Glutamatergic neuron (in vitro differentiated cells): ENCODE results near the gene MTARC1. TPM values are rescaled to one million over a fixed set of nuclear protein-coding genes. Genes with fewer than 3 reads are reported as not detected.

Source experiments
- DNase-seq: peaks from one replicate; pipeline ENCODE4 v3.0.0; 2022
- H3K27ac Mint-ChIP-seq: one replicate; pipeline ENCODE4 v1.8.0; 2020; ENCODE audit warnings: mild to moderate bottlenecking, mixed read lengths, inconsistent platforms; ENCODE audit not compliant: unreplicated experiment
- H3K27me3 Mint-ChIP-seq: one replicate; pipeline ENCODE4 v1.8.0; 2020; ENCODE audit warnings: mild to moderate bottlenecking, moderate library complexity, mixed read lengths, inconsistent platforms; ENCODE audit not compliant: unreplicated experiment
- H3K36me3 Mint-ChIP-seq: one replicate; pipeline ENCODE4 v1.8.0; 2020; ENCODE audit warnings: mild to moderate bottlenecking, mixed read lengths, inconsistent platforms; ENCODE audit not compliant: unreplicated experiment
- H3K4me1 Mint-ChIP-seq: one replicate; pipeline ENCODE4 v1.8.0; 2020; ENCODE audit warnings: mild to moderate bottlenecking, low read depth, mixed read lengths, inconsistent platforms; ENCODE audit not compliant: unreplicated experiment
- H3K4me3 Mint-ChIP-seq: one replicate; pipeline ENCODE4 v1.8.0; 2020; ENCODE audit warnings: mild to moderate bottlenecking, mixed read lengths, inconsistent platforms; ENCODE audit not compliant: unreplicated experiment
- H3K9me3 Mint-ChIP-seq: one replicate; pipeline ENCODE4 v1.8.0; 2020; ENCODE audit warnings: mild to moderate bottlenecking, moderate library complexity, mixed read lengths, inconsistent platforms; ENCODE audit not compliant: unreplicated experiment
- CTCF ChIP-seq: fragments of 200-600 bp; sonication (generic); IDR thresholded peaks from one replicate; pipeline ENCODE4 v1.5.0; 2021; ENCODE audit not compliant: partially characterized antibody, unreplicated experiment
- total RNA-seq: library from RNA; stranded (reverse); fragmentation: NEBNext Ultra II Directional; extraction: Animal tissue kit (Norgen Biotek cat#: 25700); gene quantifications from one replicate; pipeline ENCODE4 v1.2.1, GENCODE V29; 2021; ENCODE audit not compliant: unreplicated experiment

MTARC1 gene
- total RNA-seq, 1 donor from 2014 or later: 22.0 TPM

- Mint-ChIP-seq H3K27ac (no peak overlapping the region), H3K27me3 (no peaks in the 10 kb centered on the region)
Measured at GRCh38 chr1:220769205-220769604, 17.5 kb upstream of the MTARC1 start.

GRCh38 chr1:220770245-220770913, 16.3 kb upstream of the MTARC1 start:
- no peak for DNase-seq
- peaks cover 2% of the 10 kb centered on the region for H3K9me3 Mint-ChIP-seq
- no peaks in the 10 kb centered on the region for H3K27me3 Mint-ChIP-seq
- H3K4me1 Mint-ChIP-seq: peaks cover 4% of the 10 kb centered on the region
- no peaks in the 10 kb centered on the region for H3K36me3 Mint-ChIP-seq
- no peak overlapping the region for H3K27ac Mint-ChIP-seq
- TF ChIP-seq CTCF: no peak
- H3K4me3 Mint-ChIP-seq: no peak overlapping the region

More at GRCh38 chr1:220769205-220769604, 17.5 kb upstream of the MTARC1 start:
- Mint-ChIP-seq H3K9me3 (peaks cover 2% of the 10 kb centered on the region), H3K4me1 (peaks cover 4% of the 10 kb centered on the region), H3K4me3 (no peak overlapping the region), H3K36me3 (no peaks in the 10 kb centered on the region)
- no peak for DNase-seq
- TF ChIP-seq CTCF: no peak

GRCh38 chr1:220772846-220773245, 13.9 kb upstream of the MTARC1 start:
- no peak overlapping the region for H3K4me3 Mint-ChIP-seq
- peaks cover 4% of the 10 kb centered on the region for H3K4me1 Mint-ChIP-seq

GRCh38 chr1:220775240-220775853, 11.4 kb upstream of the MTARC1 start:
- no peaks in the 10 kb centered on the region for H3K36me3 Mint-ChIP-seq

More at GRCh38 chr1:220772846-220773245, 13.9 kb upstream of the MTARC1 start:
- Mint-ChIP-seq H3K36me3 (no peaks in the 10 kb centered on the region), H3K27ac (no peak overlapping the region), H3K9me3 (peaks cover 2% of the 10 kb centered on the region), H3K27me3 (peaks cover 2% of the 10 kb centered on the region)
- no peak for TF ChIP-seq CTCF
- no peak for DNase-seq

More at GRCh38 chr1:220775240-220775853, 11.4 kb upstream of the MTARC1 start:
- peaks cover 2% of the 10 kb centered on the region for H3K4me1 Mint-ChIP-seq
- H3K27me3 Mint-ChIP-seq: peaks cover 3% of the 10 kb centered on the region
- no peak overlapping the region for H3K27ac Mint-ChIP-seq
- peak; percentile 74 for DNase-seq
- peaks cover under 1% of the 10 kb centered on the region for H3K9me3 Mint-ChIP-seq
- no peak overlapping the region for H3K4me3 Mint-ChIP-seq
- peak; percentile 94 for TF ChIP-seq CTCF
